ENCODE data around the gene SGPL1. TPM values are rescaled to one million over a fixed set of nuclear protein-coding genes. Genes with fewer than 3 reads are reported as not detected.
"Not testable (repeated sequence)": the region's sequence is repeated elsewhere in the genome, so short reads cannot be mapped to it uniquely, and the experiment has no call there.

Gene SGPL1
- total RNA-seq: 10 to 100 TPM; 13.7 to 16.6 TPM

GRCh38 chr10:70815504-70816219 lies at the start of gene SGPL1:
Gene SGPL1 (plus strand): TSS chr10:70815948. CDS start chr10:70816854, 906 bp downstream.
- ChIA-PET POLR2A (interaction anchor here (1.4 kb wide), 1 partner anchor 16 kb away, joined by 5 read pairs; no protein-coding TSS in a partner anchor), CTCF (interaction anchor here (0.6 to 1.6 kb wide), 10 partner anchors 9 to 1351 kb away, joined by 3 to 8 read pairs (median 4); no protein-coding TSS in a partner anchor)
- peak within 1 kb of the TSS; percentile 78 for H3K4me3 Mint-ChIP-seq
- H3K27me3 Mint-ChIP-seq: no peaks in the 10 kb centered on the region
- intact Hi-C loops (cut with micrococcal nuclease): loop anchor here (1.0 kb wide), 1 partner anchor 65 kb away; no protein-coding TSS in a partner anchor
- peak; percentile 93 for ATAC-seq
- peak; percentile 89 for DNase-seq
- peaks cover 39% of the 10 kb centered on the region for H3K4me1 Mint-ChIP-seq (ENCODE audit: low read depth)
- no peaks in the 10 kb centered on the region for H3K9me3 Mint-ChIP-seq
- TF ChIP-seq CTCF (IDR thresholded peaks at IDR 0.05): peak; percentile 99
- peaks cover 14% of the 10 kb centered on the region for H3K36me3 Mint-ChIP-seq (ENCODE audit: low read depth)
- peak within 1 kb of the TSS; percentile 85 for H3K27ac Mint-ChIP-seq

- DNase-seq; H3K27me3 Mint-ChIP-seq; H3K4me3 Mint-ChIP-seq; POLR2A ChIA-PET; ATAC-seq; H3K9me3 Mint-ChIP-seq; H3K36me3 Mint-ChIP-seq (ENCODE audit: low read depth); H3K27ac Mint-ChIP-seq; H3K4me1 Mint-ChIP-seq (ENCODE audit: low read depth); intact Hi-C loops (cut with micrococcal nuclease): not testable (repeated sequence)
- CTCF ChIA-PET: interaction anchor here (1.2 to 2.0 kb wide), 2 partner anchors 149 to 218 kb away, joined by 3 to 4 read pairs; no protein-coding TSS in a partner anchor
These were observed 47.6 kb upstream of the SGPL1 start for GRCh38 chr10:70768026-70768685.

- CTCF ChIA-PET: interaction anchor here (0.7 to 2.0 kb wide), 4 partner anchors 8 to 219 kb away, joined by 3 to 4 read pairs (median 4); no protein-coding TSS in a partner anchor
- DNase-seq: no peak
- no peak overlapping the region for H3K27ac Mint-ChIP-seq
- H3K4me1 Mint-ChIP-seq (ENCODE audit: low read depth): no peaks in the 10 kb centered on the region
- TF ChIP-seq CTCF (IDR thresholded peaks at IDR 0.05): no peak
- no peaks in the 10 kb centered on the region for H3K36me3 Mint-ChIP-seq (ENCODE audit: low read depth)
- H3K9me3 Mint-ChIP-seq: no peaks in the 10 kb centered on the region
- H3K4me3 Mint-ChIP-seq: no peak overlapping the region
- H3K27me3 Mint-ChIP-seq: no peaks in the 10 kb centered on the region
- POLR2A ChIA-PET: no interaction called here
- ATAC-seq: no peak
- intact Hi-C loops (cut with micrococcal nuclease): no loop called here
These were observed 46.6 kb upstream of the SGPL1 start for GRCh38 chr10:70769121-70769520.

GRCh38 chr10:70770001-70770400 lies 45.7 kb upstream of the SGPL1 start:
- DNase-seq (no peak), ATAC-seq (no peak)
- Mint-ChIP-seq H3K27ac (no peak overlapping the region), H3K36me3 (ENCODE audit: low read depth) (no peaks in the 10 kb centered on the region), H3K4me3 (no peak overlapping the region), H3K4me1 (ENCODE audit: low read depth) (no peaks in the 10 kb centered on the region), H3K9me3 (no peaks in the 10 kb centered on the region), H3K27me3 (no peaks in the 10 kb centered on the region)
- intact Hi-C loops (cut with micrococcal nuclease): no loop called here
- ChIA-PET POLR2A (no interaction called here), CTCF (interaction anchor here (0.9 to 2.0 kb wide), 3 partner anchors 9 to 151 kb away, joined by 3 to 4 read pairs (median 4); no protein-coding TSS in a partner anchor)
- TF ChIP-seq CTCF (IDR thresholded peaks at IDR 0.05): no peak

- not testable (repeated sequence) for ATAC-seq
These were observed 45.2 kb upstream of the SGPL1 start for GRCh38 chr10:70770516-70770915.

More at GRCh38 chr10:70770516-70770915, 45.2 kb upstream of the SGPL1 start:
- H3K27me3 Mint-ChIP-seq; H3K27ac Mint-ChIP-seq; DNase-seq; intact Hi-C loops (cut with micrococcal nuclease); H3K4me1 Mint-ChIP-seq (ENCODE audit: low read depth); H3K36me3 Mint-ChIP-seq (ENCODE audit: low read depth); H3K4me3 Mint-ChIP-seq; H3K9me3 Mint-ChIP-seq; POLR2A ChIA-PET: not testable (repeated sequence)
- CTCF ChIA-PET: interaction anchor here (0.9 to 1.2 kb wide), 2 partner anchors 10 to 11 kb away, joined by 3 to 4 read pairs; no protein-coding TSS in a partner anchor
